Fibroblast of the aortic adventitia (primary cell): ENCODE data around the gene EDAR. TPM values are rescaled to one million over a fixed set of nuclear protein-coding genes. Genes with fewer than 3 reads are reported as not detected.
A peak's percentile ranks its signal among the peaks of the same experiment; 100 is the strongest.

Source experiments
- DNase-seq: peaks from one replicate; pipeline ENCODE4 v3.0.0-alpha.2; 2010; ENCODE audit warnings: low read depth
- H3K4me3 ChIP-seq: 2 replicates; pipeline ENCODE4 v1.5.1; 2011; ENCODE audit warnings: low read depth, mild to moderate bottlenecking, control low read depth, low read length, moderate library complexity
- total RNA-seq: library from RNA; depleted of rRNA; stranded (reverse); fragments of >200 nt; gene quantifications from 2 replicates; pipeline ENCODE4 v1.2.3, GENCODE V29; 2012; ENCODE audit warnings: low replicate concordance
- TF ChIP-seq, protein P1 (sequence below): IDR thresholded peaks from 2 replicates; pipeline ENCODE4 v1.5.1; 2011; ENCODE audit warnings: mild to moderate bottlenecking, low read length, control low read depth, inconsistent platforms; ENCODE audit not compliant: insufficient read depth

Gene EDAR
- total RNA-seq, 1 donor, result not detected

DNA sequence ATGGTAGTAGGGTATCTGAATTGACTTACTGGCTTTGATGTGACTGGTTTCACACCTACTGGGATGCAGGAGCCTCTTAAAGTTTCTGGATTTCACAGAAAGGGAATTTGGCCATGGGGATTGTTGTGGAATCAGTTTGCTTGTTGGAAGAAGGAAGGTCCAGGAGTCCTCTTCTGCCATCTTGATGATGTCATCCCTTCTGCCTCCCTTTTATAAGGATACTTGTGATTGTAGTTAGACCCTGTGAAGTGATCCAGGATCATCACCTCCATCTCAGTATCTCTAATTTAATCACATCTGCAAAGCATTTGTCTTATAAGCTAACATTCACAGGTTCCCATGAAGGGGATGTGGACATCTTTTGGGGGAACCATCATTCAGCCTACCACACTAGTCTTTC is 123.0 kb downstream of the EDAR start:
- H3K4me3 ChIP-seq, result no peak overlapping the region
- TF ChIP-seq, protein P1, sequence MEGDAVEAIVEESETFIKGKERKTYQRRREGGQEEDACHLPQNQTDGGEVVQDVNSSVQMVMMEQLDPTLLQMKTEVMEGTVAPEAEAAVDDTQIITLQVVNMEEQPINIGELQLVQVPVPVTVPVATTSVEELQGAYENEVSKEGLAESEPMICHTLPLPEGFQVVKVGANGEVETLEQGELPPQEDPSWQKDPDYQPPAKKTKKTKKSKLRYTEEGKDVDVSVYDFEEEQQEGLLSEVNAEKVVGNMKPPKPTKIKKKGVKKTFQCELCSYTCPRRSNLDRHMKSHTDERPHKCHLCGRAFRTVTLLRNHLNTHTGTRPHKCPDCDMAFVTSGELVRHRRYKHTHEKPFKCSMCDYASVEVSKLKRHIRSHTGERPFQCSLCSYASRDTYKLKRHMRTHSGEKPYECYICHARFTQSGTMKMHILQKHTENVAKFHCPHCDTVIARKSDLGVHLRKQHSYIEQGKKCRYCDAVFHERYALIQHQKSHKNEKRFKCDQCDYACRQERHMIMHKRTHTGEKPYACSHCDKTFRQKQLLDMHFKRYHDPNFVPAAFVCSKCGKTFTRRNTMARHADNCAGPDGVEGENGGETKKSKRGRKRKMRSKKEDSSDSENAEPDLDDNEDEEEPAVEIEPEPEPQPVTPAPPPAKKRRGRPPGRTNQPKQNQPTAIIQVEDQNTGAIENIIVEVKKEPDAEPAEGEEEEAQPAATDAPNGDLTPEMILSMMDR, result no peak
- no peak for DNase-seq

GRCh38 chr2:108858894-108859293 is 130.1 kb downstream of the EDAR start:
- DNase-seq, result no peak
- no peak overlapping the region for H3K4me3 ChIP-seq
- TF ChIP-seq, protein P1, result no peak

DNA sequence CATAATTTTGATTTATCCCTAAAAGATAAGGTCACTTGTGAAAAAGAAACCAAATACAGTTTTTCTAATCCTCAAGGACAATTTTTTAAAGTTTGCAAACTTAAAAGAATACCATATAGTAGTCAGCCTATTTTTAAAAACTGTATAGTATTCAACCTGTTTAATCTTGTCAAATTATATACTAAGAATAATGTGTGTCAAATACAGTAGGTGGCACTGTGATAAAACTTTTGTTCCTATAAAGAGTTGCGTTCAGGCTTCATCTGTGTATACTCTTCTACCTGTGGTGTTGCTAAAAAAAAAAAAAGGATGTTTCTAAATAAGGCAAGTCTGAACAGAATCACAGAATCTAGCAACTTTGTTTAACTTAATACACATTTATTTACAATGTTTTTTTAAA is 133.8 kb downstream of the EDAR start:
- TF ChIP-seq, protein P1, result peak; percentile 25
- DNase-seq, result peak; percentile 29
- no peak overlapping the region for H3K4me3 ChIP-seq

- TF ChIP-seq, protein P1, result no peak
- no peak for DNase-seq
- no peak overlapping the region for H3K4me3 ChIP-seq
Measured at GRCh38 chr2:108854484-108854883, 134.5 kb downstream of the EDAR start.

GRCh38 chr2:108853421-108853820 is 135.6 kb downstream of the EDAR start:
- no peak for DNase-seq
- TF ChIP-seq, protein P1, result no peak

GRCh38 chr2:108852375-108852774 is 136.6 kb downstream of the EDAR start:
- no peak for DNase-seq
- TF ChIP-seq, protein P1, result no peak
- H3K4me3 ChIP-seq, result no peak overlapping the region

More at GRCh38 chr2:108853421-108853820, 135.6 kb downstream of the EDAR start:
- H3K4me3 ChIP-seq, result no peak overlapping the region

GRCh38 chr2:108847000-108847399 is 142.0 kb downstream of the EDAR start:
- no peak for DNase-seq
- TF ChIP-seq, protein P1, result no peak
- no peak overlapping the region for H3K4me3 ChIP-seq
